GM21360 (cell line): ENCODE results near the gene SIX2.

ENCODE experiments used
- ATAC-seq: cut with Tn5 transposase; IDR thresholded peaks from one replicate; pipeline ENCODE4 v1.9.1; 2021; ENCODE audit warnings: mild to moderate bottlenecking, moderate library complexity; ENCODE audit not compliant: unreplicated experiment

Gene SIX2

DNA sequence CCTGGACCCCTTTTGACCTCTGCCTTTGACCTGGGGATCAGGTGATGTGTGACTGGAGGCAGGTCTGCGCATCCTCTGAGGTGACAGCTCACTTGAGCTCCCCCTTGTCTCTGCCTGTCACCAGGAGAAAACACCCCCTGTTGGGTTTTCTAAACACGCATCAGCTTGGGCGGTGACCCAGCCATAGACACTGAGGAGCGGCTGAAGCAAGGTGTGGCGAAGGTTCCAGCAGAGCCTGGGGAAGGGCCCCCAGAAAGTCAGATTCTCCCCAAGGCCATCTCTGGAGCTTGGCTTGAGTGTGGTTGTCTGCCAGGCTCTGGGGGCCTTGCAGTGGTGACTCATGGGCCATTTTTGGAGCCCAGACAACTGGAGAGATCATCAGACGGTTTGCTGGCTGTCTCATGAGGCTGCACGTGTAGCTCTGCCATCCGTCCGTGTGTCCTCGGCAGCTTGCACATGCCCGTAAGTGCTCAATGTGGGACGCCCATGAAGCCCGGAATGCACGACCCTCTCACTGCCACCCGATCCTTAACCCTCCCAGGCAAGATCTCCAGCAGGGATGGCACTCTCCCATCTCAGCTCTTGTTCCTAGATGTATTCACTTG is 38.3 kb downstream of the SIX2 start:
- no peak for ATAC-seq

DNA sequence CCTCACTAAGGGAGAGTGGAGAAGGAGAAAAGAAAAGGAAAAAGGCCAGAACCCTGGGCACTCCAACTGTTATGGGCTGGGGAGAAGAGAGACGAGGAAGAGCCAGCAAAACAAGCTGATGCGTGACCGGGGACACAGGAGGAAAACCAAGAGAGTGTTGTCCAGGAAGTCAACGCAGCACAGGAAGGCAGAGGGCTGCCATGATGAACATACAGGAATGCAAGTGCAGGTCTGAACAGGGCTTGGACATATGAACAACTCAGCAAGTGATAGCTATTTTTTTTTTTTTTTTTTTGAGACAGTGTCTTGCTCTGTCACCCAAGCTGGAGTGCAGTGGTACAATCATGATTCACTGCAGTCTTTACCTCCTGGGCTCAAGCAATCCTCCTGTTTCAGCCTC is 39.3 kb downstream of the SIX2 start:
- no peak for ATAC-seq

DNA sequence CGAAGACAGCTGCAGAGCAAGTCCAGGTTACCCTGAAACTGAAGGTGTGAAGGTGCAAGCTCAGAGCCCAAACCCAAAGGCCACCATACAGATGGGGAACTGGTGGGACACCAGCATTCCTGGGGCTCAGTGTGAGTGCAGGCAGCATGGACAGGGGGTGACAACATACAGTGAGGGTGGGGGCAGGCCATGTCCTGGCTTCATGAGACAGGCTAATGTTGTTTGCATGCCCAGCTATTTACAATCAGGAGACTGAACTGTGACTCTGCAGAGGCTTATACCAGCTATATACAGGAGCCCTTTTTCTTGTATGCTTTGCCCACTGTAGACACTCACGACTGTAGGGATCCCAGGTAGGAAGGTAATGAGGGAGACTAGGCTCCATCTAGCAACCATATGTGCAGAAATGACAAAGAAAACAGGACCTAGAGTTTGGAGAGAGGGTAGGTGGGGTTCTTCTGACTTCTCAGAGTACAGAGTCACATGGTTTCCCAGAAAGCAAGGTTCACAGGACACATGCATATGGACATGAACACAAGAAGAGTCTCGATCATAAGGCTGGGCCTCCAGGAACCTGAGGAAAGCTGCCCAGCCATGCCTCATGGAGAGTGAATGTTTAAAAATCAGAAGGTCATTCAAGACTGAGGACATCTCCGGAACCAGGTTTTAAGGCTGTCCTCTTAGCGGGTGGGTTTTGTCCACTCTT is 41.4 kb downstream of the SIX2 start:
- ATAC-seq, result no peak

DNA sequence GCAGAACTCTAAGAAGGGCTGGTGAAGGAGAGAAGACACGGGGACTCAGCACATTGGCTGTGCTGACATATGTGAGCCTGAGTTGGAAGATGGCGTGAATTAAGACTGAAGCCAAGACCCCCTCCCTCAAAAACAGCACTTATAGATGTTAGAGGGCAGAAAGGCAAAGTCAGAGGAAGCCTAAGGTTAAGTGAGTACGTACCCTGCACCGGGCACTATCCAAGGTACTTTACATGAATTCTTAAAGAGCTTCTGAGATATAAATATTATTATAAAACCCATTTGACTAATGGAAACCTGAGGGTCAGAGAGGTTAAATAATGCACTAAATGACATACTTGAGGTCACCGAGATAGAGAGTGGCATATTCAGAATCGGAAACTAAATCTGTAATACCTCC is 42.2 kb downstream of the SIX2 start:
- no peak for ATAC-seq

DNA sequence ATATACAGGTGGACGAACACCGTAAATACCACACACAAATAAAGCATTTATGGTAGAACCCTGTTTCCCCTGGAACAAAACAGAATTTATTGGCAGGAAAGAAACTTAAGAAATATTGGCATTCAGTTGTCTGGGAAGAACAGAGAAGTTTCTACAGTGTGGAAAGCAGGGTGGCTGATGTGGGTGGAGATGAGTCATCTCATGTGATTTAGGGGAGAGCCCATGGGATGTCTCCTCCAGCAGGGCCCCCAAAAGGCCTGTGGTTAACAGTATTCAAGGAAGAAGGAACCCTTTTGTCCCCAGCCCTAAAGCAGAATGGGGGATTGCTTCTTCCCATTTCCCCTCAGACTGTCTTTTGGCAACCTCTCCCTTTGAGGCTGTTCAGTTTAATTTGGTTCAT is 43.6 kb downstream of the SIX2 start:
- no peak for ATAC-seq

DNA sequence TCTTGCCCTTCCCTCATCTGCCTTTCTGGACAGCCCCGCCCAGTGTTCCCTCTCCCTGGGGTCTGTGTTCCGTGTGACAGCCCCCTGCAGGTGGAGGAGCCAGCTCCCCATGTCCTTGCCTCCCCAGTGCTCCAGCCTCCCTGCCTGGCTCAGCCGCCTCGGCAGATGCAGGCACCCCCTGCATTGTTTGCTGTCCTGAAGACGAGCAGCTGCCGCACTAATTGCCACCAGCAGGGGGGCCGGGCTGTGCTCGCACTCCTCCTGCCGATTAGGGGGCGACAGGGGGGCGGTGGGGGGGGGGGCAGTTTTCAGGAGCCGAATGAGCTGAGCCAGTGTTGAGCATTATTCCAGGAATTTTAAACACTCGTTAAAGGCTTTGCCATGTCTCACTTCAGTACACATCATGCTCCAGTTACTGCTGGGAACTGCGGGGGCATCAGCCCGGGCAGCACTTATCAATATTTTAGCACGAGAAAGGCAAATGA is 44.5 kb downstream of the SIX2 start:
- no peak for ATAC-seq

DNA sequence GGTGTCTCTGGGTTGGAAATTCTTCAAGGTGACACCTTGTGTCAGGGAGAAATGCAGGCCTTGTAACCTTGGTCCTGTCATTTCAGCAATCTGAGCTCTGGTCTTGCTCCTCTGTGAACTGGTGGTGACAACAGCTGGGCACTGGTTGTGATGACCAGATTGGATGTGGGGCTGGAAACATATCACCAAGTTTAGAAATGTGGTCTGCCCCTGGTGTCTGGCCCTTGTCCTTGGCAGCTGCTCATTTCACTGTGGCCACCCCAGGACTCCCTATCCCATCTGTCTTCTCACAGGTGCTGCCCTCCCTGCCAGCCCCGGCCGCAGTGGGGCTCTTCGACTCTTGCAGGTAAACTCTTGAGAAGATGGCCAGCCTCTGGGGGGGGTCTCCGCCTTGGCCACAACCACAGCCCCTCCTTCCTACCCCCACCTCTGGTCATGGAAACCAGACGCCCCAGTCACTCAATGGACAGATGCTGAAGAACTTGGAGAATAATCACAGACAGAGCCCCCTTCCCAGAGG is 47.0 kb downstream of the SIX2 start:
- ATAC-seq, result no peak

DNA sequence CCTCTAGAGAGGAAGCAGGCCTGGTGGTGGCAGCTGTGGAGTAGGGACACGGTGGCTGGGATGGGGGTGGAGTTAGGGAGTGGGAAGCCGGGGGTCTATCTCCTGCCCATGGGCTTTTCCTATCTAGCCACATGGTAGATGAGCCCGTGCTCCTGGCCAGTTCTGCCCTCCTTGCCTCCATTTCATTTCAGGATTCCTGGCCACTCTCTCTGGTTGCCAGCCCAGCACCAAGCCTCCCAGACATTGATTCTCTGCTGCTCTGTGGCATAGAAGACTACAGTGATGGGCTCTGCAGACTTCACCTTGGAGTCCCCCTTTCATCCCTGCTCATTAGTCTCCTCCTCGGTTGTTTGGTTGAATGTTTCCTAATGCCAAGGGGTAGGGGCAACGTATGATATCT is 48.4 kb downstream of the SIX2 start:
- ATAC-seq, result no peak

DNA sequence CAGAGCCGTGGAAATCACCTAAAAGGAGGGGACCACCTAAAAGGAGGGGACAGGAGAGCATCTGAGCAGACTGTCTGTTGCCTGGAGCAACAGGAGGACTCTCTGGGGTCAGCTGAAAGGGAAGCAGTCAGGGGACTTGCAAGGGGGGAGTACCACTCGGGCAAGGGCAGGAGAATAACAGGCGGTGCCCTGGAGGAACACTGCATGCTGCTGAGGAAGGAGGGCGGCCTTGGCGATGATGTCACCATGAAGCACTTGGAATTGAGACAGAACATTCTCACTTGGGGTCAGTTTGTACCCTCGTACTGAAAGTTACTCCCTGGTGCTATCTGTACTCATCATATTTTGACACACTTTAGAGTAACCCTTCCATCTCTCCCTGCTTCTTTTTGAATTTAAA is 49.4 kb downstream of the SIX2 start:
- no peak for ATAC-seq

DNA sequence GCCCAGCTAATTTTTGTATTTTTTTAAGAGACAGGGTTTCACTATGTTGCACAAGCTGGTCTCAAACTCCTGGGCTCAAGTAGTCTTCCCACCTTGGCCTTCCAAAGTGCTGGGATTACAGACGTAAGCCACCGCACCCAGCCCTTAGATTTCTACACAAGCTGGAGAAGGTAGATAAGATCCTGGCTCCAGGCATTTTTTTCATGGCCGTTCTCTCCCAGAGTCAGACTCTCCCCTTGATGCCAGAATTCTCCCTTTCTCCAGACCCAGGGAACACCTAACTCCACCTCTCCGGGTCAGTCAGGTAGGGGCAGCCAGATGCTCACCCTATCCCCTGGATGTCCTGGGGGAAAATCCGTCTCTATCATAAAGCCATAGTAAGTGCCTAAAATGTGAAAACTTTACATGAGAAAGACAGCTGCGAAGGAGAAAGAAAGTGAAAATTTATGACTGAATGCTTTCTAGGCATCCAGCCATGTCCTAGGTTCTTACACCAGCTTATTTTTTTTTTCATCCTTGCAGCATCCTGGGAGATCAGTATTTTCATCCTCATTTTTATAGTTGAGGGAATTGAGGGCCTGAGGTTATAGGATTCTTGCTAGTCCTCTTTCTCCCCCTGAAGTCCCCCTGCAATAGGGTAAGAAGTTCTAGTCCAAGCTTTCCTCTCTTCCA is 51.5 kb downstream of the SIX2 start:
- no peak for ATAC-seq

DNA sequence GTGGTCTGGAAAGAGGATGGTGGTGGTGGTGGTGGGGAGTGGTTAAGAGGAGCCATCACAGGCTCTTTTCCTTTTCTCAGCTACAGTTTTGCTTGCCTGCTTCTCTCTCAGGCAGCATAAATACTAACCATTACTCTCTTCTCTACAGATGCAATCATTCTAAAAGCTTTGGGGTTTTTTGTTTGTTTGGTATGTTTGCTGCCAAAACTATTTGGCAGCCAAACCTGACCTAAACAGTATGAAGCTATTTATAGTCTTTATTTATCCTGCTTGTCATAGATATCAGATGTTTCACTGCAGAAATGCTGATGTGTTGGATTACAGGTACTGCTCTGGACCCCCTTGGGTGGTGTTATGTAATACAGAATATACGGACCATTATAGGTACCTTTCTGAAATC is 52.4 kb downstream of the SIX2 start:
- ATAC-seq, result no peak

DNA sequence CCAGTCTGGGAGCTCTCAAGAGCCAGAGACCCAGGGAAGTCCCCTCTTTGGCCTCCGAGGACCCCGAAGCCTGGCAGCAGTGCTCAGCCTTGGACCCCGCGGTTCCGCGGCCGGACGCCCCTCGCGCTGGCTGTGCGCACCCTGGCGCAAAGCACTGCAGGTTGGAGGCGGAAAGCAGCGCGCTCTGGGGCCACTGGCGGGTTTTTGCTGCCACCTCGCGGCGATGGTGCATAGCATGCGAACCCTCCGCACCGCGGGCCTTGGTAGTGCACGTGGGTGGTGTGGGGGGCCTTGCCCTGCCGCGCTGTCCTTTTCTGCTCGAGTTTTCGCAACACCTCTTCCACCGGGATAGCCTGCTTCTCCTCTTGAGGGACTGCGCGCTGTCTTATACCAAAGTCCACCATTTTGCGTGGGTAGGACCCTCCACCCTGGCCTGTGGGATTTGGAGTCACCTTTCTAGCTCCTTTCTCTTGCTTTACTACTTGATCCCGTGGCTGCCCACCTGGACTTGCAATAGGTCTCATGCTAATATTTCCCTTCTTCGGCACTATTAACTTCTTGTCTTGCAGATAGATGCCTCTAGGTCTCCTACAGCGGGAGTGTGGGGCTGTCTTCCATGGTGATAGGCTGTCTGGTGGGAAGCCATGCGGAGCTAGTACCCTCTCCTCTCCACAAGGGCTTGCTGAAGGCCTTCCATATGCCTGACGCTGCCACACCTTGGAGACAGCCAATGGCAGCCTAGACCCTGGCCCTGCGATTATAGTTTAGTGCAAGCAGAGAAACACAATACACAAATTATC is 53.5 kb downstream of the SIX2 start:
- ATAC-seq, result no peak
